Fibroblast of lung (primary cell): ENCODE measurements around the gene DNAH6. TPM values are rescaled to one million over a fixed set of nuclear protein-coding genes. Genes with fewer than 3 reads are reported as not detected.

Experiments used
- DNase-seq, 2 donors: peaks; one replicate each; pipeline versions ENCODE4 v3.0.0 to v3.0.0-alpha.2; 2010; ENCODE audit warnings: low read depth in 2 of 2
- H2AFZ ChIP-seq: 2 replicates; pipeline ENCODE4 v1.5.1; 2012; ENCODE audit warnings: low read length, control low read depth, inconsistent platforms
- H3K27ac ChIP-seq: 2 replicates; pipeline ENCODE4 v1.5.1; 2011; ENCODE audit warnings: low read length, control low read depth; ENCODE audit not compliant: insufficient read depth
- H3K27me3 ChIP-seq: 2 replicates; pipeline ENCODE4 v1.5.1; 2011; ENCODE audit warnings: mild to moderate bottlenecking, low read length; ENCODE audit not compliant: control insufficient read depth, insufficient read depth
- H3K36me3 ChIP-seq: 2 replicates; pipeline ENCODE4 v1.5.1; 2011; ENCODE audit warnings: low read length; ENCODE audit not compliant: control insufficient read depth, insufficient read depth
- H3K4me1 ChIP-seq: 2 replicates; pipeline ENCODE4 v1.5.1; 2011; ENCODE audit warnings: low read length; ENCODE audit not compliant: control insufficient read depth, insufficient read depth; ENCODE audit errors: extremely low read depth
- H3K4me2 ChIP-seq: 2 replicates; pipeline ENCODE4 v1.5.1; 2011; ENCODE audit warnings: low read length, control low read depth; ENCODE audit not compliant: insufficient read depth; ENCODE audit errors: extremely low read depth
- H3K4me3 ChIP-seq, 4 experiments: fragments of 200-600 bp in 1 of 4; sonication (generic) in 1 of 4; replicated peaks in 1 of 4; 2 replicates each; pipeline ENCODE4 v1.5.1; 2011 to 2016; ENCODE audit warnings: low read length in 4 of 4, low read depth in 3 of 4, mild to moderate bottlenecking in 3 of 4, control low read depth in 2 of 4, inconsistent platforms in 1 of 4, mixed read lengths in 1 of 4; ENCODE audit not compliant: insufficient read depth in 1 of 4; ENCODE audit errors: control extremely low read depth in 1 of 4
- H3K79me2 ChIP-seq: 2 replicates; pipeline ENCODE4 v1.5.1; 2012; ENCODE audit warnings: mild to moderate bottlenecking, low read length, inconsistent platforms; ENCODE audit not compliant: control insufficient read depth, insufficient read depth
- H3K9ac ChIP-seq: 2 replicates; pipeline ENCODE4 v1.5.1; 2011; ENCODE audit warnings: mild to moderate bottlenecking, low read length, control low read depth; ENCODE audit not compliant: insufficient read depth
- H3K9me3 ChIP-seq: 2 replicates; pipeline ENCODE4 v1.5.1; 2012; ENCODE audit warnings: low read depth, low read length; ENCODE audit not compliant: control insufficient read depth, insufficient read depth
- H4K20me1 ChIP-seq: 2 replicates; pipeline ENCODE4 v1.5.1; 2011; ENCODE audit warnings: low read length; ENCODE audit not compliant: control insufficient read depth, insufficient read depth; ENCODE audit errors: extremely low read depth
- CTCF ChIP-seq, 2 donors: IDR thresholded peaks in 1 of 2; conservative IDR thresholded peaks in 1 of 2; 1 replicate in 1 of 2; 2 replicates in 1 of 2; pipeline ENCODE4 v1.5.1; 2011 to 2012; ENCODE audit warnings: low read length in 2 of 2, control low read depth in 1 of 2, inconsistent platforms in 1 of 2, low read depth in 1 of 2, mild to moderate bottlenecking in 1 of 2
- EZH2 ChIP-seq: IDR thresholded peaks from 2 replicates; pipeline ENCODE4 v1.5.1; 2012; ENCODE audit warnings: low read length, control low read depth, mild to moderate bottlenecking; ENCODE audit errors: missing control alignments
- polyA plus RNA-seq, 2 donors: library from polyadenylated mRNA; depleted of rRNA in 1 of 2; stranded (reverse) in 1 of 2; unstranded in 1 of 2; fragments of >200 nt; gene quantifications; 2 replicates each; pipeline ENCODE4 v1.2.1, GENCODE V29; 2011 to 2012; ENCODE audit warnings: missing spikeins in 1 of 2
- total RNA-seq: library from RNA; depleted of rRNA; stranded (reverse); fragments of >200 nt; gene quantifications from 2 replicates; pipeline ENCODE4 v1.2.1, GENCODE V29; 2014

DNAH6 gene
- total and polyA plus RNA-seq, 2 donors (not counting 1 experiment from before 2014, with no cell fraction given), result under 0.01 to 0.01 TPM

GRCh38 chr2:84717302-84717701 lies 201.0 kb downstream of the DNAH6 start:
- H3K79me2 ChIP-seq, result no peaks in the 10 kb centered on the region
- H3K27me3 ChIP-seq, result no peaks in the 10 kb centered on the region
- no peak for TF ChIP-seq CTCF (conservative IDR thresholded peaks at IDR 0.05 in 1 of 2, IDR thresholded peaks at IDR 0.05 in 1 of 2; ENCODE audit: low read depth in 1 of 2, low read length in 2 of 2)
- no peak for TF ChIP-seq EZH2
- H3K4me1 ChIP-seq, result peaks cover 4% of the 10 kb centered on the region
- no peaks in the 10 kb centered on the region for H3K36me3 ChIP-seq
- H3K4me3 ChIP-seq, result no peak overlapping the region
- DNase-seq, result no peak
- H3K9me3 ChIP-seq, result no peaks in the 10 kb centered on the region
- H2AFZ ChIP-seq, result no peak overlapping the region
- H3K27ac ChIP-seq, result no peak overlapping the region
- no peak overlapping the region for H3K9ac ChIP-seq
- H3K4me2 ChIP-seq, result no peak overlapping the region
- no peaks in the 10 kb centered on the region for H4K20me1 ChIP-seq

- TF ChIP-seq EZH2 (no peak), CTCF (conservative IDR thresholded peaks at IDR 0.05 in 1 of 2, IDR thresholded peaks at IDR 0.05 in 1 of 2; ENCODE audit: low read depth in 1 of 2, low read length in 2 of 2) (no peak)
- H3K4me2 ChIP-seq, result no peak overlapping the region
- no peak overlapping the region for H3K9ac ChIP-seq
- H3K4me3 ChIP-seq, result no peak overlapping the region
- H3K4me1 ChIP-seq, result no peaks in the 10 kb centered on the region
- no peak overlapping the region for H2AFZ ChIP-seq
- H4K20me1 ChIP-seq, result no peaks in the 10 kb centered on the region
- DNase-seq, result no peak
- no peaks in the 10 kb centered on the region for H3K36me3 ChIP-seq
- H3K79me2 ChIP-seq, result no peaks in the 10 kb centered on the region
- no peaks in the 10 kb centered on the region for H3K9me3 ChIP-seq
- no peak overlapping the region for H3K27ac ChIP-seq
- no peaks in the 10 kb centered on the region for H3K27me3 ChIP-seq
These were observed 203.1 kb downstream of the DNAH6 start for GRCh38 chr2:84719434-84719833.

- no peak overlapping the region for H3K27ac ChIP-seq
- no peak for TF ChIP-seq EZH2
- no peak for TF ChIP-seq CTCF (conservative IDR thresholded peaks at IDR 0.05 in 1 of 2, IDR thresholded peaks at IDR 0.05 in 1 of 2; ENCODE audit: low read depth in 1 of 2, low read length in 2 of 2)
These were observed 207.5 kb downstream of the DNAH6 start for GRCh38 chr2:84723831-84724230.

More at GRCh38 chr2:84723831-84724230, 207.5 kb downstream of the DNAH6 start:
- H3K36me3 ChIP-seq, result no peaks in the 10 kb centered on the region
- no peaks in the 10 kb centered on the region for H3K27me3 ChIP-seq
- no peaks in the 10 kb centered on the region for H3K79me2 ChIP-seq
- H3K9me3 ChIP-seq, result no peaks in the 10 kb centered on the region
- no peak overlapping the region for H3K4me3 ChIP-seq
- no peaks in the 10 kb centered on the region for H3K4me1 ChIP-seq
- H4K20me1 ChIP-seq, result no peaks in the 10 kb centered on the region
- no peak overlapping the region for H3K9ac ChIP-seq
- no peak overlapping the region for H2AFZ ChIP-seq
- no peak for DNase-seq
- H3K4me2 ChIP-seq, result no peak overlapping the region
